ENCODE measurements around the gene IL1R2.

IL1R2 gene

DNA sequence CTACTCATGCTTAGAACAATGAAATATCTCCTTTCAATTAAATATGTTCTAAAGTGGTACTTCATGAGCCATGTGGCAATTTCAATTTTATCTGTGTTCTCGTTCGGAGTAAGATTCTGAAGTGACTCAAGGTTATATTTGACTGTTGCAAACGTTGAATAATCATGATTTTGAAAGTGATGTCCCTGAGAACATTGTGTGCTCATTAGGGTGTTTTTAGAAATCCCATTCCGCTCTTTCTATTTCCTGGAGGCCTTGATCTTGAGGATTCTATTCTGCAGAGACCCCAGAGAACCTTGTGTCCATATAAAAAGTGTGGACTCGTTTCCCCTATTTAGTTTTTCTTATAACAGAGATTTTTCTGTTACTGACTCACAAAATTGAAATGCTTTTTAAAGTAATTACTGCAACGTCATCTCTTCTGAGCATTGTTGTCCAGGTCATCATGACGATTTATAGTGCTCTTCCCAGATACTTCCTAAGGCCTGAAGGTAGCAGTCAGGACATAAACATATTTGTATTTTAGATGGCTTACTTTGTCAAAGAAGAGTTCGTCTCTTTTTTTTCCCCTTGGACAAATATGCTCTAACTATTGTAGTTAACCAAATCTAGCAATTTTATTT is 27.2 kb downstream of the IL1R2 start:
- Mint-ChIP-seq H3K27ac (no peak overlapping the region), H3K9me3 (no peaks in the 10 kb centered on the region), H3K36me3 (ENCODE audit: low read depth) (no peaks in the 10 kb centered on the region), H3K4me1 (peaks cover 22% of the 10 kb centered on the region), H3K27me3 (ENCODE audit: low read depth) (peaks cover 4% of the 10 kb centered on the region), H3K4me3 (no peak overlapping the region)
- TF ChIP-seq, protein P1, sequence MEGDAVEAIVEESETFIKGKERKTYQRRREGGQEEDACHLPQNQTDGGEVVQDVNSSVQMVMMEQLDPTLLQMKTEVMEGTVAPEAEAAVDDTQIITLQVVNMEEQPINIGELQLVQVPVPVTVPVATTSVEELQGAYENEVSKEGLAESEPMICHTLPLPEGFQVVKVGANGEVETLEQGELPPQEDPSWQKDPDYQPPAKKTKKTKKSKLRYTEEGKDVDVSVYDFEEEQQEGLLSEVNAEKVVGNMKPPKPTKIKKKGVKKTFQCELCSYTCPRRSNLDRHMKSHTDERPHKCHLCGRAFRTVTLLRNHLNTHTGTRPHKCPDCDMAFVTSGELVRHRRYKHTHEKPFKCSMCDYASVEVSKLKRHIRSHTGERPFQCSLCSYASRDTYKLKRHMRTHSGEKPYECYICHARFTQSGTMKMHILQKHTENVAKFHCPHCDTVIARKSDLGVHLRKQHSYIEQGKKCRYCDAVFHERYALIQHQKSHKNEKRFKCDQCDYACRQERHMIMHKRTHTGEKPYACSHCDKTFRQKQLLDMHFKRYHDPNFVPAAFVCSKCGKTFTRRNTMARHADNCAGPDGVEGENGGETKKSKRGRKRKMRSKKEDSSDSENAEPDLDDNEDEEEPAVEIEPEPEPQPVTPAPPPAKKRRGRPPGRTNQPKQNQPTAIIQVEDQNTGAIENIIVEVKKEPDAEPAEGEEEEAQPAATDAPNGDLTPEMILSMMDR (IDR thresholded peaks at IDR 0.05; ENCODE audit: unreplicated experiment in 3 of 3), result no peak

DNA sequence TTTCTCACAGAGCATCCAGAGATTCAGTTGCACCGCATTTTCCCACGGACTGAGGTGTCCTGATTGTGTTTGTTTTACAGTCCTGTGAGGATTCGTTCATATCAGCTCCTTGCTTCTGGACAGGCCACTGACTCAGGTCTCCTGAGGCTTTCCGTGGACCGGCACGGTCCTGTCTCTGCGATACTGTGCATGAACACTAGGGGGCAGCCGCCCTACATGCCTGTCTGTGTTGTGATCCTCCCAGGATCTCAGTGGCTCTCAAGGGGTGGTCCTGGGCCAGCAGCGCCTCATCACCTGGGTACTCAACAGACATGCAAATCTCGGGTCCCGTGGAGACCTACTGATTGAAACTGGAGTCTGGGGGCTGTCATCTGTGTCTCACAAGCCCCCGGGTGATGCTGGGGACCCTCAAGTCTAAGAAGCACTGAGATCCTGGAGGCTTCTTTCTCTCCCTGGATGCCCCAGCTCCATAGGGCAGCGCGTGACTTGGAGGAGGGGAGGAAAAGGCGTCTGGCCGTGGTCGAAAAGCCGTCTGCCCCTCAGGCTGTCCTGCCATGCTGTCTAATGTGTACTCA is 28.9 kb downstream of the IL1R2 start:
- no peaks in the 10 kb centered on the region for H3K9me3 Mint-ChIP-seq
- H3K4me1 Mint-ChIP-seq, result peaks cover 33% of the 10 kb centered on the region
- TF ChIP-seq, protein P1 (IDR thresholded peaks at IDR 0.05; ENCODE audit: unreplicated experiment in 3 of 3), result peak; percentile 96 to 99 (median 99)
- no peaks in the 10 kb centered on the region for H3K36me3 Mint-ChIP-seq (ENCODE audit: low read depth)
- H3K27ac Mint-ChIP-seq, result peak overlapping the region in 2 of 3 experiments; percentile 59 to 63
- no peak overlapping the region for H3K4me3 Mint-ChIP-seq
- H3K27me3 Mint-ChIP-seq (ENCODE audit: low read depth), result peaks cover 4% of the 10 kb centered on the region

DNA sequence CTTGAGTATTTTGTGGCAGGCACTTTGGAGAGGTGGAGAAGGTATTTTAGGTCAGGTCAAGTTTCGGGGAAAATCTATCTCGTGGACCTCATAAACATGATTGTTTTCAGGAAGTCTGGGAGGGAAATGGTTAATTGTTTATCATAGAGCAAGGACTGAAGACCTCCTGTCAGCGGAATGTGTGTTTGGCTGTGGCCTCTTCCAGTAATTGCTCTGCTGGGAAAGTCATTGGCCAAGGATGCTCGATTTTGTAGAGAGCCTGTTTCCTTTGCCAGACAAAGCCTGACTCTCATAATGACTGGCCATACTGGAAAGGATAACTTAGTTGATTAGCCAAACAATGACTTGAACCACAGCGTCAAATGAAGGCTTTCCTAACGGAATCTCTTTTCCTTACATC is 30.0 kb downstream of the IL1R2 start:
- TF ChIP-seq, protein P1 (IDR thresholded peaks at IDR 0.05; ENCODE audit: unreplicated experiment in 3 of 3), result no peak
- peaks cover 4% of the 10 kb centered on the region for H3K27me3 Mint-ChIP-seq (ENCODE audit: low read depth)
- H3K27ac Mint-ChIP-seq, result peak overlapping the region; percentile 4 to 76 (median 37)
- H3K4me1 Mint-ChIP-seq, result peaks cover 44% of the 10 kb centered on the region
- H3K9me3 Mint-ChIP-seq, result no peaks in the 10 kb centered on the region
- H3K4me3 Mint-ChIP-seq, result no peak overlapping the region
- no peaks in the 10 kb centered on the region for H3K36me3 Mint-ChIP-seq (ENCODE audit: low read depth)

DNA sequence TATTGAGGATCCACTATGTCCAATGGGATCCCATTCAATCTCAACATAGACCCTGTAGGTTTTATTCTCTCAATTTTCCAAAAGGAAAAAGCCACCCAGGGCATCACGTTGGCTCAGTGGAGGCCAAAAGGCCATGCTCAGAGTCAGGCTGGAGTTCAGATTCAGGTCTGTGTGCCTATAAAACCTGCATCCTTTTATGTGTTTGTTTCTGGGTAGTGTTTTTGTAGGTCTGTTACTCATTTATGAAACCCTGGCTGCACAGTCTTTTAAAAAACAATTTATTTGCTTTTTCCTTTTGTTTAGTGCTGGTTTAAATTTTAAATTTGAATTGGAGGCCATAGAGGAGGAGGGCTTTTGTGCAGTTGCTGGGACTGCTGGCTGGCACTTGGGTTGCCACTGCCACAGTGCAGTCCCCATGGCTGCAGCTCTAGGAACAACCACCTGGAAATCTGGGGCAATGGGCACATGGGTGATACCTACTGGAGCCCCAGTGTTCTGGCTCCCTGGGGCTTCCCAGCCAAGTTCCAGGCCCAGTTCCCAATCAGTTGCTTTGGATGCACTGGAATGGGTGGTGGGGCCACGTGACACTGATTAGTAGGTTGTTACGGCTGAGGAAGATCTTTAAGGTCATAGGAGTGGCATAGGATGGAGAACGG is 31.3 kb downstream of the IL1R2 start:
- peaks cover 4% of the 10 kb centered on the region for H3K27me3 Mint-ChIP-seq (ENCODE audit: low read depth)
- TF ChIP-seq, protein P1 (IDR thresholded peaks at IDR 0.05; ENCODE audit: unreplicated experiment in 3 of 3), result no peak
- H3K4me1 Mint-ChIP-seq, result peaks cover 57% of the 10 kb centered on the region
- peak overlapping the region; percentile 57 to 76 (median 62) for H3K27ac Mint-ChIP-seq
- no peaks in the 10 kb centered on the region for H3K9me3 Mint-ChIP-seq
- no peak overlapping the region for H3K4me3 Mint-ChIP-seq
- H3K36me3 Mint-ChIP-seq (ENCODE audit: low read depth), result no peaks in the 10 kb centered on the region

DNA sequence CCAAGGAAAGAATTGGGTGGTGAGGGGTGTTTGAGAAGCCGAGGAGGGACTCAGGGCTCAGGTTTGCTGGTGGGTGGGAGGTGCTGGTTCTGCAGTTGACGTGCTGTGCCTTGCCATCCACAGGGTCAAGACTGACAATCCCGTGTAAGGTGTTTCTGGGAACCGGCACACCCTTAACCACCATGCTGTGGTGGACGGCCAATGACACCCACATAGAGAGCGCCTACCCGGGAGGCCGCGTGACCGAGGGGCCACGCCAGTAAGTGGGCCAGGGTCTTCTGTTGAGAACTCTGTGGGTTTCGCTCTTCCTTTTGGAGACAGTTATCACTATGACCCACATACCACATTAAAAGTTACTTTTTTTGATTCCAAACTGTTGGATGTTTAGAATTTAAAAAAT is 32.6 kb downstream of the IL1R2 start:
- H3K4me3 Mint-ChIP-seq, result no peak overlapping the region
- H3K36me3 Mint-ChIP-seq (ENCODE audit: low read depth), result no peaks in the 10 kb centered on the region
- H3K9me3 Mint-ChIP-seq, result no peaks in the 10 kb centered on the region
- TF ChIP-seq, protein P1 (IDR thresholded peaks at IDR 0.05; ENCODE audit: unreplicated experiment in 3 of 3), result no peak
- peak overlapping the region; percentile 83 to 92 (median 90) for H3K27ac Mint-ChIP-seq
- H3K4me1 Mint-ChIP-seq, result peaks cover 64% of the 10 kb centered on the region
- H3K27me3 Mint-ChIP-seq (ENCODE audit: low read depth), result peaks cover 4% of the 10 kb centered on the region

Data from nephron (organoid).